CD4-positive, alpha-beta T cell treated with Interleukin-4 for 4 hours (primary cell): Measurements from ENCODE around the gene CMKLR1.
A peak's percentile ranks its signal among the peaks of the same experiment; 100 is the strongest.

ENCODE experiments used
- DNase-seq: peaks from one replicate; pipeline ENCODE4 v3.0.0-alpha.2; 2020

Gene CMKLR1

DNA sequence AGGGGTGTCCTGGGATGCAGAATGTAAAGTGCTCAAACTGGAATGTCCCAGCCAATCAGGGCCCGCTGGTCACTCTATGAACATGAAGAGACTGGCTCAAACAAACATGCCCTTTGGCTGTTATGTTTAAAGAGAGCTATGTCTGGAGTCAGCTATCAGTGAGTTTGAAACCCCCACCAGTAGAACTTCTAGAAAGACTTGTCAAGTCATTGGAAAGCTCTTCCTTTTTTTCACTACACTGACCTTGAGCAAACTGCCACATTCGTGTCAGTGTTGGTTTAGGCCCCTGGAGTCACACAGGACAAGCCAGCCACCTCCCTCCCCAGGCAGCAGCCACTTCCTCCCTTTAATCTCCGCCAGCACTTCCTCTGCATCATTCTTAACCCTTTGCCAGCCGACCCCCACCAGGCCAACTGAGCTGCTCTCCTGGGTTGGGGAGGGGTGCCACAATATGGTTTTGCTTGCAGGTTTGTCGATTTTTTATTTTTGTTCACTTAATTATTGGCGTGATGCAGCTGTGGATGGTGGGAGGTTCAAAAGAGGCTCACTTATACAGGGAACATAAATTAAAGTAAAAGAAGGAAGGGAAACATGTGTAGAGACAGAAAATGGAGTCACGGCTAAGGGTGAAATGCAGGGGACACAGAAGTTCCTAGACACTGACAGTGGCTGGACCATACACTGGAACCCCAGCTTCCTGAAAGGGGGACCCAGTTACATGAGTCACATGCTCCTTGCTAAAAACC is 25.3 kb downstream of the CMKLR1 start:
- DNase-seq = peak; percentile 47

DNA sequence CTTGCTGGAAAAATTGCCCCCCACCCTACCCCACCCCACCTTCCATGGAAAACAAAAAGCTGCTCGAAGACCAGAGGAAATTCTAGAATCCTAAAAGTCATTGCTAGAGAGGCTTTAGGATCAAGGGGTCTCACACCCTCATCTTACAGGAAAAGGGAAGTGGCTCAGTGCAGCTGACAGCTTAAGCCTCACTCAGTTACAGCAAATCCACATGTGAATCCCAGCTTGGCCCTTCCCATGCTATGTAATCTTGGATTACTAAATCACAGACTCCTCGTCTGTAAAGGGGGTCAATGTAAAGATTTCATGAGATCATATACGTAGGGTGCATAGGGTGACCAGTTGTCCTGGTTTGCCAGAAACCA is 25.9 kb downstream of the CMKLR1 start:
- no peak for DNase-seq

DNA sequence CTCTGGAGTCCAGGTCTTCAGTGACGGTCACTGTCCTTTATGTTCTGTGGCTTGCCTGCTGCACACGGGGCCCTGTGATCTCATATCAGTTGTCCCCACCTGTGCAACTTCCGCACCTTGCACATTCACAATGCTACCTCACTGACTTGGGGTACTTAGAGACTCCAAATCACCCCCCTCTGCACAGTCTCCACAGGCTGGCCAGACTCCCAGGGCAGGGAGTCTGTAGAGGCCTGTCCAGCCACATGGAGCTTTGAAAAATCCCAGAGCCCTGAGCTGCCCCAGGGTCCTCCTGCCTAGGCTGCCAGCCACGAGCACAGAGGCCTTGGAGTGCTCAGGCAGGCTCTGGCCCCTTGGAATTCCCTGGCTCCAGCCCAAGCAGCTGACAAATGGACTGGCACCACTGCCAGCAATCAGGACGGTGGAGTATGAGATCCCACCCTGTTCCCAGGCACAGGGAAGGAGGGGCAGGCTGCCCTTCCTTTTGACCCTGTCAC is 26.4 kb downstream of the CMKLR1 start:
- no peak for DNase-seq

GRCh38 chr12:108312073-108312659 is 26.9 kb downstream of the CMKLR1 start:
- no peak for DNase-seq

- no peak for DNase-seq
Observed at GRCh38 chr12:108311605-108312004, 27.5 kb downstream of the CMKLR1 start.

GRCh38 chr12:108310489-108310888 is 28.6 kb downstream of the CMKLR1 start:
- DNase-seq = no peak

GRCh38 chr12:108309674-108310312 is 29.3 kb downstream of the CMKLR1 start:
- DNase-seq = no peak

GRCh38 chr12:108308395-108309085 is 30.6 kb downstream of the CMKLR1 start:
- DNase-seq = no peak

DNA sequence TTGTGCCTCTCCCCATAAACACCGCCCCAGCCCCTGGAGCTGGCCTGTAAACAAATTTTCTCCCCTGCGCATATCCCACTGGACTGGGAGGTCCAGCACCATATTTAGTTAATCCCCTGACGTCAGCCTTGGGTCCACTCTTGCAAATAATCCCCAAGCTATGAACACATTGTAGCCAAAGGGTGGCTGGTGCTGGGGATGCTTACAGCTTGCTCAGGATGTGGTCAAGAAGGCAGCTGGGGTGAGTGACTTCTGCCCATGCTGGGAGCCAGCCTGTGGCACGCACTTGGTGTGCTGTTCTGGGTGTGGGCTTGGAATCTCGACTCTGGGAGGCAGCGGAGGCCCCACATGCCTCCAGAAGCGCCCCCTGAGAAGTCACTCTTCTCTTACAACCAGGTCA is 32.1 kb downstream of the CMKLR1 start:
- no peak for DNase-seq

- DNase-seq = no peak
Observed at GRCh38 chr12:108306506-108306905, 32.6 kb downstream of the CMKLR1 start.

DNA sequence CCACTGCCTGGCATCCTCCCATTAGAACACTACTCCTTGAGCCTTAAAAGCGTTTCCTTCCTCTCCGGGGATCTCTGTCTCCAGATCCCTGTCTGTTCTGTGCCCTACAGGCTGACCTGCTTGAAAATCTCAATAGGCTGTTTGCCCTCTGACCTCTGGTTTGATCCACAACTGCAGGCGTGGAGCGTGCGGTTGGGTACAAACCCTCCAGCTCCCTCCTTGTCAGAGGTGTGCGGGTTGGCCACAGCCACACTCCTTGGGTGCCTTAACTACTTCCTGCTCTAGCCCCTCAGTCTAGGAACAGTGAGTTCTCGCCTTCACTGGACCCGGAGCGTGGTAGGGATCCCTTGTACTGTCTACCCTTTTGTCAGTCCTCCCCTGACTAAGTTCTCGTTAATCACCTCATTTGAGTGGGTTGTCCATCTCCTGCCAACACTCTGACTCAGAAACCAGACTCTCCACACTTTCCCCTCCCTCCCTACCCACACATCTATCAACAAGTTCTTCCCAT is 33.1 kb downstream of the CMKLR1 start:
- DNase-seq = no peak

- no peak for DNase-seq
Observed at GRCh38 chr12:108305520-108305919, 33.6 kb downstream of the CMKLR1 start.

- no peak for DNase-seq
Observed at GRCh38 chr12:108304633-108305032, 34.5 kb downstream of the CMKLR1 start.

GRCh38 chr12:108303703-108304102 is 35.4 kb downstream of the CMKLR1 start:
- DNase-seq = no peak

DNA sequence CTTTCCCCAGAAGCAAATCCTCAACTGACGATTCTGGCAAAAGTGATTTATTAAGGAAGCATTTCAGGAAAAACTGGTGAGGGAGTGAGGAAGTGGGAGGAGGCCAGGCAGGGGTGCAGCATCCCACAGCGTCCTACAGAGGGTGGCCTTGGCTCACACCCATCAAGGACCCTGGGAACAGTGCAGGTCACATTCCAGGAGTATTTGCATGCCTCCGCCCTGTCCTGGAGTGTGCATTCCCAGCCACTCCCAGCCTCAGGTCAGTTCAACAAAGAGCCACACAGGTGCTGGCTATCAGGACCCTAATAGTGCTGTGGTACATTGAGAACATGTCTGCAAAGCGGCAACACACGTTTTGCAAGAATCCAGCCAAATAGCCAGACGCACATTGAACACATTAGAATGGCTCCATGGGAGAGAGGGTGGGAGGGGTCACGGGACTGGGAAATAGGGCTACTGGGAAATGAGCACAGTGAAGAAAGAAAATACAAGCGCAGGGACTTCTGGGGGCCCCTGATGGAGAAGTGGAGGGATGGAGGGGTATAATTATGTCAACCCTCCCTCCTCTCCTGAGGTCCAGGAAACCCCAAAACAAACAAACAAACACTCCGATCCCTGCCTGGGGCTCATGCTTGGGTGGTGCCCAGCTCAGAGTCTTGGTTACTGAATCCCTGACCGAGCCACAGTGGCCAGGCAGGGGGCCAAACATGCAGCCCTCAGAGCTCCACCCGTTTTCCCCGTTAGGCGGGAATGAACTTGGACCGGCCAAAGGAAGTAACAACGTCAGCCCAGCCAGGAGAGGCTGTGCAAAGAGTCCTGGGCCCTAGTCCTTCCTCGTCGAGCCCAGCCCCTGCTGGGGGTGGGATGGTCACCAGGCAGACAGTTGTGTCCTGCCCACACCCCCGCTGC is 36.5 kb downstream of the CMKLR1 start:
- no peak for DNase-seq

GRCh38 chr12:108302016-108302402 is 37.1 kb downstream of the CMKLR1 start:
- DNase-seq = peak; percentile 26

DNA sequence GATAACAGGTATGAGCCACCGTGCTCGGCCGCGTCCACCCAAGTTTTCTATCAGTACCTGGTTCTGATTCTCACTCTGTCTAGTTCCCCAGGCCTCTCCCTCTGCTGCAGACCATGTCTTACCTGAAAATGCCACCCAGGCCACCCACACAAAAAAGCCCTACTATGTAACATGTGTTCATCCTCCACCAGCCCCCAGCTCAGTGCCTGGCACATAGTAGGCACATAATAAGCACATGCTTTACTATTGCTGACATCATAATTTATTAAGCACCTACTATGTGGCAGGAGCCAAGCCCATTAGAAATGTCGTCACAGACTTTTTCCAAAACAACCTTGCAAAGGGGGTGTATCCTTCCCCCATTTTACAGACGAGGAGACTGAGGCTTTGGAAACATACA is 37.8 kb downstream of the CMKLR1 start:
- no peak for DNase-seq

DNA sequence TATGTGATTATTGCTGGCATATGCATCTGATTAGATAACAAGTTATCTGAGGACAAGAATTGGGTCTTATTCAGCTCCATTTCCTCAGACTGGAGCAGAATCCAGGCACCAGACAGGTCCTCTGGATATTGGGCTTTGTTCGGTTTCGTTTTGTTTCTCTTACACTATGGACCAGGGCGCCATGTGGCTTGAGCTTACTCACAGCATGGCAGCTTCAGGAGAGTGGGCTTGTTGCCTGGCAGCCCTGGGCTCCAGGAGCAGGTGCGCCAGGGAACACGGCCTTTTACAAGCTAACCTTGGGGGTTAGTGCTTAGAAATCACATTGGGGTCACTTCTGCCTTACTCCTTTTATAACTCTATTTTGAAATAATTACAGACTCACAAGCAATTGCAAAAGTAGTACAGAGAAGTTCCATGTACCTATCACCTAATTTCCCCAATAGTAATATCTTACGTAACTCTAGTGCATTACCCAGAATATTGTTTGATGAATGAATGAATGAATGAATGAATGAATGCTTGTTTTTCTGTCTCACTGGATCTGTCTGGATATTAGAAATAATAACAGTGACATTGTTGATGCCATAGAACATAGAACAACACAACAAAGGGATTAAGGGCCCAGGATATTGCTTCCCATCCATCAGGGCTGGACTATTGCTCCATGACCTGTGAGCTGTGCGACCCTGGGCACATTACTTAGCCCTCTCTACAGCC is 39.0 kb downstream of the CMKLR1 start:
- DNase-seq = no peak

- DNase-seq = no peak
Observed at GRCh38 chr12:108299516-108299915, 39.6 kb downstream of the CMKLR1 start.

DNA sequence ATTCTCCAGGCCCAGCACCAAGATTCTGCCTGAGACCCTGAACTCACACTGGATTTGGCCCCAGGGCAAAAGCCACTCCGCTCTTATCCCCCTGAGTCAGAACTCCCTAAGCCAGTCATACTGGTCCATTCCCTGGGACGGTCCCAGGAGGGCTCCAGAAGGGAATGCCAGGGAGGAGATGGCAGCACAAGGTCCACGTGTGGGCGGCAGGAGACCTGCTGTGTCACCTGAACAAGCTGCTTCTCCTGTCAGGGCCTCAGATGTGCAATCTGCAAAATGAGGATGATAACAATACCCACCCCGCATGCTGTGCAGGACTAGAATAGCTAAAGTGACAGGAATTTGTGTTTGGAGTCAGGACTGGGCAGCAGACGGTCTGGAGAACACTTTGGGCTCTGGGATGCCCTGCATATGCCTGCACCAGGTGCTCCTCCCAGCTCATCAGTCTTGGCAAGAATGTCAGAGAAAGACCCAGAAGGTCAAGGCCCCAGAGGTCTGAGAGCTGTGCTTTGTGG is 40.3 kb downstream of the CMKLR1 start:
- DNase-seq = no peak
